Muscle layer of duodenum (tissue), 2 donors: ENCODE measurements around the gene TCEA3.

Experiments used
- H3K27ac ChIP-seq: one replicate; pipeline ENCODE4 v1.7.0; 2013; ENCODE audit warnings: mild to moderate bottlenecking, low read length
- H3K27me3 ChIP-seq: one replicate; pipeline ENCODE4 v1.7.0; 2013; ENCODE audit warnings: low read depth, mild to moderate bottlenecking, control low read depth, low read length
- H3K36me3 ChIP-seq, 2 donors: one replicate each; pipeline ENCODE4 v1.7.0; 2013; ENCODE audit warnings: low read length in 2 of 2, control low read depth in 1 of 2, mild to moderate bottlenecking in 1 of 2; ENCODE audit not compliant: insufficient read depth in 2 of 2, control insufficient read depth in 1 of 2
- H3K4me1 ChIP-seq, 2 donors: one replicate each; pipeline ENCODE4 v1.7.0; 2013; ENCODE audit warnings: low read length in 2 of 2, mild to moderate bottlenecking in 2 of 2, control low read depth in 1 of 2, moderate library complexity in 1 of 2; ENCODE audit not compliant: insufficient read depth in 2 of 2, control insufficient read depth in 1 of 2
- H3K4me3 ChIP-seq, 2 donors: one replicate each; pipeline ENCODE4 v1.7.0; 2013; ENCODE audit warnings: low read length in 2 of 2, low read depth in 1 of 2, mild to moderate bottlenecking in 1 of 2
- H3K9me3 ChIP-seq, 2 donors: one replicate each; pipeline ENCODE4 v1.7.0; 2013; ENCODE audit warnings: low read length in 2 of 2, control low read depth in 1 of 2, mild to moderate bottlenecking in 1 of 2; ENCODE audit not compliant: control insufficient read depth in 1 of 2
- donor health status: healthy.

Gene TCEA3

DNA sequence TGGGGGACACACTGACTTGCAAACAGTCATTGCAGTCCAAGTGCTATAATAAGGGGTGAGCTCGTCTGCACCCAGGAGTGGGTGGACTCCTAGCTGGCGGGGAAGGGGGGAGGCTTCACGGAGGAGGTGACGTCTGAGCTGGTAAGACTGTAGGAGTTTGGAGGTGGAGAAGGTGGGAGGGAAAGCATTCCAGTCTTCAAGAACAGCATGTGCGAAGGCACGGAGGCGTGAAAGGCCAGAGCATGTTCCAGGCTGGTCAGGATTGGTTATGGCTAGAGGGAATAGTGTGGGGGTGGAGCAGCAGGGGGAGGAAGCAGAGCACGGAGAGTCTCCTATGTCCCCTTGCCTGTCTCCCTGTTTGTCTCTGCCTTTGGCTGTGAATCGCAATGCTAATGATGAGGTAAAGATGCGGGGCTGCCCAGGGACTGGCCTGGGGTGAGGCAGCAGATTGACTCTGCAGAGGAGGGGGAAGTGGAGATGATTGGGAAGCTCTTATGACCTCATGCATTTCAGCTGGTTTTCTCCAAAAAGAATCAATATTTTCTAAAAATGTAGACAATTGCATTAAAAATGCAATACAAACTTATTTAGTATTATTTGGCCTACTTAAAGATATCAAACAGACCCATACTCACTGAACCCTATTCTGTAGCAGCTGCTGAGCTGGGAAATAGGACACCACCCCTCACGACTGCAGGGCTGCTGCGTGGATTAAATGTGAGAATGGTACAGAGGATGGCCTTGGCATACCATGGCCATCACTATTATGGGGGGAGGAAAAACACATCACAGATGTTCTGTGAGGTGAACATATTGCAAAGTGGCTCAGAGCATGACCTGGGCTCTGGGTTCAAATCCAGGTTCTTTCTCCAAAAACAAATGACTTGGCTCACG is 52.3 kb downstream of the TCEA3 start:
- Histone ChIP-seq H3K36me3 (peaks cover 0 to 4% of the 10 kb centered on the region in 2 donors), H3K4me3 (no peak overlapping the region), H3K4me1 (peaks cover 18 to 39% of the 10 kb centered on the region in 2 donors), H3K27ac (no peak overlapping the region), H3K27me3 (no peaks in the 10 kb centered on the region), H3K9me3 (no peaks in the 10 kb centered on the region)

DNA sequence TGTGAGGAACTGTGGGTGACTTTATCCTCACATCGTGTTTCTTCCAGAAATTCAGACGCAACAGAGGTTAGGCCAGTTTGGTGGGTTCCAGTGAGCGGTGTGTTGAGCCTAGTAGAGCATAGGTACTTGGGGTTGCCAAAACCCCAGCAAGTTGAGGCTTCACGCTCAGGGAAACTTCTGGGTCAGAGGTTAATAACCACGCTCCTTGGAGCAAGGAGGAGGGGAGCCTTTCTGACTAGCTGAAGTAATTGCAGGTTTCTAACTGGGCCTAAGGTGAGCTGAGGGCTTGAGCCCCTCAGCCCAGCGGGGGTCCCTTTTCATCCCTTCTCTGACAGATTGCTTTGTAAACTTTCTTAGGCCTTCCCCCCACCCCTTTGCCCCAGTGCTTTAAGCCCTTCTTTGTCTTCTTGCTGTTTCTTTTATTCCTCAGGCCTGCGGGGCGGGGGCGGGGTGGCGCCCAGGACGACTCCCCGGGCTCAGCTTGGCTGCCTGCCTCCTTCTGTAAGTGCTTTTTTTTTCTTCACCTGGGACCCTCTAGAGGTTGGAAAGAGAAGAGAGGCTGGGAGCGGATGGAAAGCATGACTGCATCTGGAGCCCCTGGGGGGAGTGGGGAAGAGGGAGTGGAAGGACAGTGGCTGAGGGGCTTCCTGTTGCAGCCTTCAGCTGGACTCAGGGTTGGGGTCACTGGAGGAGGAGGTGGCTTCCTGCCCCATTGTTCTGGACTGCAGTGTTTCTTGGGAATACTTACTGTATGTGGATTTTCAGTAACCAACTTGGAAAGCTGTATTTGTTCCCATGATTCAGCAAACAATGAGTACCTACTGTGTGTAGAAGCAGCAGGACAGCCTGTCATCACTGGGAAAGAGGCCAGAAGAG is 53.6 kb downstream of the TCEA3 start:
- Histone ChIP-seq H3K4me1 (peaks cover 26 to 44% of the 10 kb centered on the region in 2 donors), H3K27ac (peak overlapping the region; percentile 99), H3K9me3 (no peaks in the 10 kb centered on the region), H3K4me3 (peak overlapping the region; percentile 78 to 99), H3K36me3 (peaks cover 0 to 12% of the 10 kb centered on the region in 2 donors), H3K27me3 (no peaks in the 10 kb centered on the region)

DNA sequence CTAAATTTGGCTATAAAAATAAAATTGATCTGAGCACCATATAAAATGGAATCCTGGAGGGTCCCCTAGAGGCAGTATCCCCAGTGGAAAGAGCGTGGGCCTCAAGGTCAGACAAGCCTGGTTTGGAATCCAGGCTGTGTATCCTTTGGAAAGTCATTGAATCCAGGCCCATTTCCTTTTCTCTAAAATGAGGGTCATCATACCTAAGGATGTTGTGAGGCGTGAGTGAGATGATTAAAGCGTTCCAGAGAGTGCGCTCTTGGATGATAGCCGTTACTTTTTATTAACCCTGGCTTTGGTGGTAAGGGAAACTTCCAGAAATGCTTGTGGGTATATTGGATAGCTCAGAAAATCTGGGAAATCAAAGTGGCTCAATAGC is 54.2 kb downstream of the TCEA3 start:
- H3K36me3 ChIP-seq = peaks cover 0 to 14% of the 10 kb centered on the region in 2 donors
- peak overlapping the region; percentile 78 to 99 for H3K4me3 ChIP-seq
- H3K27me3 ChIP-seq = no peaks in the 10 kb centered on the region
- H3K27ac ChIP-seq = peak overlapping the region; percentile 99
- H3K9me3 ChIP-seq = no peaks in the 10 kb centered on the region
- H3K4me1 ChIP-seq = peaks cover 26 to 44% of the 10 kb centered on the region in 2 donors

DNA sequence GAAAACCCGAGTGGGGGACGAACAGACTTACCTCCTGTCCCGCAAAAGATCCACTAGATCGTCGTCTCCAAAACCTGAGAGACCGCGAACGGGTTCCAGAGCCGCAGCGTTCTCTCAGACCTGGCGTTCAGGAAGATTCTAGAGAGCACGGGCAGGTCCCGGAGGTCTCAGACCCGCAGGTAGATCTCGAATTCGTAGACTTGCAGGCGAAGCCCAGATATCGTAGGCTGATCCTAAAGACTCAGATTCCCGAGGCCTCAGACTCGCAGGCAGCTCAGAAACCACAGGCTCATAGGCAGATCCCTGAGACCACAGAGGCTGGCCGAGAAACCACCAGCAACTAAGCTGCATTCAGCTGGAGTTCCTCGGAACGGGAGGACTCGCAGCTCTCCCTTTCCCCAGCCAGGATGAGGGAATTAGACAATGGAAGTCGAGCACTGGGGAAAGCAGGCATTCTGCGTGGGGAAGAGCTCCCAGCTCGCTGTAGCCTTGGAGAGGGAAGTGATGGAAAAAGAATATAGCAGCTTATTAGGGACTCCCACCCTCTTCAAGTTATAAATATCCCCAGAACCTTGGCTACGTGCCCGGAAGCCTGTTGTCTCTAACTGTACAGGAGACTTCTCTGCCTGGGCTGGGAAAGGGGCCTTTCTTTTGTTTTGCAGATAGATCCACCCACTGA is 55.1 kb downstream of the TCEA3 start, which contains the start of gene ZNF436:
Gene ZNF436 (minus strand): TSS at position 502 of the 679 bp plus-strand sequence. CDS start 1,831 bp downstream, outside the sequence.
- H3K4me1 ChIP-seq = peaks cover 26 to 44% of the 10 kb centered on the region in 2 donors

GRCh38 chr1:23368562-23369334 is 55.8 kb downstream of the TCEA3 start:
- Histone ChIP-seq H3K27me3 (no peaks in the 10 kb centered on the region), H3K9me3 (peaks cover 4 to 9% of the 10 kb centered on the region in 2 donors), H3K4me1 (peaks cover 26 to 44% of the 10 kb centered on the region in 2 donors), H3K4me3 (peak overlapping the region; percentile 78 to 99), H3K27ac (peak overlapping the region; percentile 99), H3K36me3 (peaks cover 0 to 26% of the 10 kb centered on the region in 2 donors)

More for the DNA sequence above, 55.1 kb downstream of the TCEA3 start, which contains the start of gene ZNF436:
- H3K36me3 ChIP-seq = peaks cover 0 to 19% of the 10 kb centered on the region in 2 donors
- no peaks in the 10 kb centered on the region for H3K27me3 ChIP-seq
- peak within 1 kb of the TSS; percentile 99 for H3K27ac ChIP-seq
- H3K4me3 ChIP-seq = peak within 1 kb of the TSS; percentile 78 to 99
- H3K9me3 ChIP-seq = peaks cover 3% of the 10 kb centered on the region in 2 donors

DNA sequence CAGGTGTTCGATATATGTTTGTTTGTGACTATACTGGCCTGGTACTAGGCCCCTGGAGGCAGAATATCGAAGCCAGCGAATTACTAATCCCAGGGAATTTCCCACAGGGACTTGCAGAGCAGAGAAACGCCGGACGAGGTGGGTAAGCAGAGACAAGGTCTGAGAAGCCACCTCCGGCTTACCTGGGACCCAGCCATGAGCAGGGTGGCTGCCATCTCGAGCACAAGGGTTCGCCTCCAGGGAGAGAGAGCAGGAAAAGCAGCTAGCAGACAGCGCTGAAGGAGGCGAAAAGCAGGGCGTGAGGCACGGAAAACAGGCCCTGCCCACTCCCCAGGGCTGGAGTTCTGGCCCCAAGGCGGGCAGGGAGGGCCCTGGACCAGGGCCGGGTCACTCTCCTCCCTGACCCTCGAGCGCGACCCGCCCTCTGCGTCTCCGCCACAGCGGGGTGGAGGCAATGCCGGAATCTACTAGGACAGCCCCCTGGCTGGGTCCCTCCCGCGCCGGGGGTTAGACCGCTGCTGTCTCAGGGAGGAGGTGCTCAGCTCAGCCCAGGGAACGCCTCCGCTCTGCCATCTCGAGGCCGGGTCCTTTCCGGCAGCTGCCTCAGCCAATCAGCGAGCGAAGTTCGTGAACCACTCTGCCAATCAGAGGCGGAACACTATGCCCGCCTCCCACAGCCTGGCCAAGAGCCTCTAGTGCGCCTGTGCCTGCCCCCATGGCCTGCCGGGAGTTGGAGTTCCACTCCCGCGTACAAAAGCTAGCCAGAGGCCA is 56.6 kb downstream of the TCEA3 start:
- Histone ChIP-seq H3K4me3 (peak overlapping the region; percentile 78 to 99), H3K27me3 (no peaks in the 10 kb centered on the region), H3K27ac (peak overlapping the region; percentile 99), H3K36me3 (peaks cover 6 to 34% of the 10 kb centered on the region in 2 donors), H3K9me3 (peaks cover 8 to 17% of the 10 kb centered on the region in 2 donors), H3K4me1 (peaks cover 26 to 44% of the 10 kb centered on the region in 2 donors)

GRCh38 chr1:23367451-23367790 is 57.1 kb downstream of the TCEA3 start:
- H3K9me3 ChIP-seq = peaks cover 13 to 23% of the 10 kb centered on the region in 2 donors
- peaks cover 26 to 40% of the 10 kb centered on the region in 2 donors for H3K4me1 ChIP-seq
- H3K36me3 ChIP-seq = peaks cover 11 to 39% of the 10 kb centered on the region in 2 donors
- H3K27ac ChIP-seq = peak overlapping the region; percentile 88
- peak overlapping the region; percentile 78 to 99 for H3K4me3 ChIP-seq
- H3K27me3 ChIP-seq = no peaks in the 10 kb centered on the region

DNA sequence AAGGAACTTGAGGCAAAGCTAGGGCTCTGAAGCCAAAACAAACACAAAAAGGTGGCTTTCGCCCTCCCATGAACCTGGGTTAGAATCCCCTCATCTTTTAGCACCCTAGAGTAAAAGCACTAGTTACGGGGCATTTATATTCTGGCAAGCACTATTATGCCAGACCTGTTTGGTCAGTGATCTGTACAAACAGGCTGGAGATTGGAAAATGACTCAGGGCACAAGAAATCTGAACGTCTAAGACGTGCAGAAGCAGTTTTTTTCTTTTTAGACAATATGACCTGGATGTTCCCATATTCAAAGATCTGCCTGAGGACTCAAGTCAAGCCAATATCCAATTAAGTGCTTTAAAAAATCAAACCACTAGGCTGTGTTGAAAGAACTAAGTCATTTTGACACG is 58.0 kb downstream of the TCEA3 start:
- peak overlapping the region; percentile 78 to 99 for H3K4me3 ChIP-seq

DNA sequence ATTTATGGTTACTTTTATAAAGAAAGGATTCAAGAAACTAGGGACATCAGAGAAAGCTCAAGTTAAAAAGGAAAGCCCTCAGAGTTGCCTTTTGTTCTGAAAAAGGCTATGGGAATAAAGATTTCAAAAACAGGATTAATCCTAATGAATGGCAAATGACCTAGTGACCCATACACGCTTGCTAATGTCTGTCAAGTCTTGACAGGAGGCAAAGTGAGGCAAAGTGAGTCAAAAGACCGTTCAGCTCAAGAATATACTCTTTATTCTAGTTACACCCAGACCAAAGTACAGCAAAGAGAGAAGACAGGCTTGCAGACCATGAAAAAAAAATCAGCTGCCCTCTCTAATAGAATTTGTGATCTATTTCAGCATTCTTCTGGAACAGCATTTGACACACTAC is 58.4 kb downstream of the TCEA3 start:
- peaks cover 25 to 31% of the 10 kb centered on the region in 2 donors for H3K4me1 ChIP-seq
- H3K9me3 ChIP-seq = peaks cover 26 to 35% of the 10 kb centered on the region in 2 donors
- peaks cover 24 to 52% of the 10 kb centered on the region in 2 donors for H3K36me3 ChIP-seq
- H3K27me3 ChIP-seq = no peaks in the 10 kb centered on the region
- H3K27ac ChIP-seq = no peak overlapping the region
- H3K4me3 ChIP-seq = peak overlapping the region; percentile 4 to 78

More for the DNA sequence above, 58.0 kb downstream of the TCEA3 start:
- H3K4me1 ChIP-seq = peaks cover 26 to 35% of the 10 kb centered on the region in 2 donors
- H3K27ac ChIP-seq = no peak overlapping the region
- no peaks in the 10 kb centered on the region for H3K27me3 ChIP-seq
- peaks cover 20 to 48% of the 10 kb centered on the region in 2 donors for H3K36me3 ChIP-seq
- H3K9me3 ChIP-seq = peaks cover 22 to 31% of the 10 kb centered on the region in 2 donors
